Body of pancreas (tissue), 4 donors: ENCODE results near the gene AFF2. TPM values are rescaled to one million over a fixed set of nuclear protein-coding genes. Genes with fewer than 3 reads are reported as not detected.

Experiments used
- ATAC-seq: fragments of 150-250 bp; one replicate; pipeline ENCODE4 v1.9.1; 2016
- DNase-seq, 4 donors: peaks; one replicate each; pipeline ENCODE4 v3.0.0-alpha.2; 2019
- H3K27ac ChIP-seq, 4 donors: fragments of 200-600 bp; sonication (generic); 1 replicate in 3 of 4; 2 replicates in 1 of 4; pipeline versions ENCODE4 v1.5.1 to v1.6.1; 2016 to 2019; ENCODE audit warnings: mild to moderate bottlenecking in 1 of 4, mixed read lengths in 1 of 4, moderate library complexity in 1 of 4
- H3K27me3 ChIP-seq, 2 donors: fragments of 200-600 bp; sonication (generic); one replicate each; pipeline ENCODE4 v1.6.0; 2016; ENCODE audit warnings: mild to moderate bottlenecking in 1 of 2
- H3K36me3 ChIP-seq, 2 donors: fragments of 200-600 bp; sonication (generic); replicated peaks in 1 of 2; 2 replicates each; pipeline ENCODE4 v1.5.1; 2016; ENCODE audit warnings: low read depth in 2 of 2; ENCODE audit not compliant: insufficient read depth in 1 of 2
- H3K4me1 ChIP-seq: fragments of 200-600 bp; sonication (generic); one replicate; pipeline ENCODE4 v1.6.0; 2016
- H3K4me3 ChIP-seq, 2 donors: fragments of 200-600 bp; sonication (generic); 1 replicate in 1 of 2; 2 replicates in 1 of 2; pipeline ENCODE4 v1.5.1; 2016 to 2019
- H3K9me3 ChIP-seq, 3 donors: fragments of 200-600 bp; sonication (generic); 1 replicate in 2 of 3; 2 replicates in 1 of 3; pipeline ENCODE4 v1.5.1; 2016
- POLR2A ChIP-seq, 3 donors: fragments of 450-650 bp; IDR thresholded peaks; one replicate each; pipeline ENCODE4 v1.6.1; 2016; ENCODE audit warnings: antibody characterized with exemption in 3 of 3, mild to moderate bottlenecking in 2 of 3
- WGBS, 2 donors: methylation state at CpG; one replicate each; pipeline ENCODE4 v1.1.5; 2017; 5-methylcytosine and 5-hydroxymethylcytosine counted together
- intact Hi-C: fragments of 100-400 bp; cut with DNase I; formaldehyde crosslinking; loops from one replicate; pipeline ENCODE4 v1.15.1; 2023
- total RNA-seq, 2 donors: library from RNA; depleted of rRNA; stranded (reverse); fragments of >200 nt; gene quantifications; one replicate each; pipeline ENCODE4 v1.1.0, GENCODE V29; 2016
- TF ChIP-seq, protein P1 (sequence below), 7 experiments: fragments of 450-650 bp in 4 of 7; fragments of 200-600 bp in 3 of 7; sonication (generic) in 3 of 7; IDR thresholded peaks; one replicate each; pipeline ENCODE4 v1.5.1; 2016 to 2019; ENCODE audit warnings: antibody characterized with exemption in 7 of 7

The AFF2 gene
- total RNA-seq, 2 donors from 2014 or later: 0.99 to 2.1 TPM

DNA sequence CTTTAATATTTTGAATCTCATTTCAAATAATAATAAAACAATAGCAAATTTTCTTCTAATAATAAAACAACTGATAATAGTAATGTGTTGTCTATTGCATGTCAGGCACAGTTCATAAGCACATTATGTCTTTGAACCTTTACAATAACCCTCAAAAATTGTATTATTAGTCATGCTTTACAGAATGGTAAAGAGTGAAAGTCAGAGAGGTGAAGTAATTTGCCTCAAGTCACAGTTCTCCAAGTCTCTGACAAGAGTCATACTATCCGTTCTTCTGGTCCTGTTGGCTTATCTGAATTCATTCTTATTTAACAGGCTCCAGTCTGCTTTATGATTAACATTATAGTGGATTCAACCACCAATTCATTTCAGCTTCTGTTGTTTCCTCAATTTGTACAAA, 313.0 kb downstream of the AFF2 start:
- Histone ChIP-seq H3K27ac (no peak overlapping the region), H3K27me3 (no peaks in the 10 kb centered on the region), H3K9me3 (no peaks in the 10 kb centered on the region), H3K4me3 (no peak overlapping the region), H3K4me1 (no peaks in the 10 kb centered on the region), H3K36me3 (no peaks in the 10 kb centered on the region)
- intact Hi-C loops: no loop called here
- WGBS, 2 donors: 42 to 69% methylated on average over 1 of the region's 1 CpG
- ATAC-seq: no peak
- DNase-seq: no peak
- no peak for TF ChIP-seq POLR2A (IDR thresholded peaks at IDR 0.05)
- TF ChIP-seq, protein P1, sequence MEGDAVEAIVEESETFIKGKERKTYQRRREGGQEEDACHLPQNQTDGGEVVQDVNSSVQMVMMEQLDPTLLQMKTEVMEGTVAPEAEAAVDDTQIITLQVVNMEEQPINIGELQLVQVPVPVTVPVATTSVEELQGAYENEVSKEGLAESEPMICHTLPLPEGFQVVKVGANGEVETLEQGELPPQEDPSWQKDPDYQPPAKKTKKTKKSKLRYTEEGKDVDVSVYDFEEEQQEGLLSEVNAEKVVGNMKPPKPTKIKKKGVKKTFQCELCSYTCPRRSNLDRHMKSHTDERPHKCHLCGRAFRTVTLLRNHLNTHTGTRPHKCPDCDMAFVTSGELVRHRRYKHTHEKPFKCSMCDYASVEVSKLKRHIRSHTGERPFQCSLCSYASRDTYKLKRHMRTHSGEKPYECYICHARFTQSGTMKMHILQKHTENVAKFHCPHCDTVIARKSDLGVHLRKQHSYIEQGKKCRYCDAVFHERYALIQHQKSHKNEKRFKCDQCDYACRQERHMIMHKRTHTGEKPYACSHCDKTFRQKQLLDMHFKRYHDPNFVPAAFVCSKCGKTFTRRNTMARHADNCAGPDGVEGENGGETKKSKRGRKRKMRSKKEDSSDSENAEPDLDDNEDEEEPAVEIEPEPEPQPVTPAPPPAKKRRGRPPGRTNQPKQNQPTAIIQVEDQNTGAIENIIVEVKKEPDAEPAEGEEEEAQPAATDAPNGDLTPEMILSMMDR (IDR thresholded peaks at IDR 0.05): no peak

DNA sequence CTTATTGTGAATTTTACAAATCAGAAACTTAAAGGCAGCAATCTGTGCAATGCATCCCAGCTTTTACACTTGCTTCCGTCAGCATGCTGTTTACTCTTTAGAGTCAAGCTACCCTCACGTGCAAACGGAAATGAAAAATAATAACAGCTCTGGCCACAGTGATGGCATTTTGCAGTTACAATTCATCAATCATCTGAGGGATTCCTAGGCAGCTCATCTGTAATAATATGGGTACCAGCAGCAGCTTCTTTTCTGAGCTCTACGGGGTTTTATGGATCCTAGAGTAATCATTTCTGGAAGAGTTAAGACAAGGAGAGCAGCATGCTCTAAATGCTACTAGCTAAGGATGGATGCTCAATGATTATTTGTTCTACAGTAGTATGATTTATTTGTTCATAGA, 313.6 kb downstream of the AFF2 start:
- H3K4me1 ChIP-seq: no peaks in the 10 kb centered on the region
- no peak overlapping the region for H3K27ac ChIP-seq
- 55 to 58% methylated on average over 4 of the region's 4 CpGs for WGBS, 2 donors
- ATAC-seq (no peak), DNase-seq (no peak)
- H3K9me3 ChIP-seq: no peaks in the 10 kb centered on the region
- TF ChIP-seq, protein P1 (IDR thresholded peaks at IDR 0.05): no peak
- no peak for TF ChIP-seq POLR2A (IDR thresholded peaks at IDR 0.05)
- H3K27me3 ChIP-seq: no peaks in the 10 kb centered on the region
- no peak overlapping the region for H3K4me3 ChIP-seq
- intact Hi-C loops: no loop called here
- H3K36me3 ChIP-seq: no peaks in the 10 kb centered on the region

DNA sequence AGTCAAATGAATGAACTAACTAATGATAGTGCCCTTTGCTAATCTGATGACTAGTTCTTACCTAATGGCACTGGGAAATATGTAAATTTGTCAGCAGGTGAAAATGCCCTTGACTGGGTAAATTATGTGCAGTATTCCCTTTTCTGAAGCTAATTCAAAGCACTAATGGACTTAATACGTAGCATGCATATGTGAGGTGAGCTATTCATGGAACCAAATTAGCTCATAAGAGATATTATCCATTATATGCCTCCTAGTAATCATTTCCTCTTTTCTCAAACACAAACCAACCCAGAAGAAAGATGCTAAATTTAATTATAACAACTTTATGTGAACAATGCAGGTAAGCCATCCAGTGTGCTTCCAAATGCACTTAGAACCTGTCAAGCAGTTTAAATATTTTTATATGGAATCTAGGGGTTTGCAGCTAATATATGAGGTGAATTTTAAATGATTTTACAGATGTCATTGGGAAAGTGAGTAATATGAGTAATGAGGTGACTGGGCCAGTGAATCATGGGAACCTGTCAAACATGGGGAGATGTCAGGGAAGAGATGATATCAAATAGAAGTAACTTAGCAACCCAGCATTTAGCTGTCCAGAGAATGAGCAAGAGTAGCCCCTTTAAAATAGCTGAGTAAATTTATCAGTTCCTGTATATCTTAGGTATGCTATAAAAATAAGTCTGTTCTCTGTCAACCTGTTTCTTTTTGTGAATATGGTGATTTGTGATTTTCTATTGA, 315.0 kb downstream of the AFF2 start:
- 47 to 71% methylated on average over 1 of the region's 1 CpG for whole genome bisulfite sequencing, 2 donors
- no peaks in the 10 kb centered on the region for H3K27me3 ChIP-seq

DNA sequence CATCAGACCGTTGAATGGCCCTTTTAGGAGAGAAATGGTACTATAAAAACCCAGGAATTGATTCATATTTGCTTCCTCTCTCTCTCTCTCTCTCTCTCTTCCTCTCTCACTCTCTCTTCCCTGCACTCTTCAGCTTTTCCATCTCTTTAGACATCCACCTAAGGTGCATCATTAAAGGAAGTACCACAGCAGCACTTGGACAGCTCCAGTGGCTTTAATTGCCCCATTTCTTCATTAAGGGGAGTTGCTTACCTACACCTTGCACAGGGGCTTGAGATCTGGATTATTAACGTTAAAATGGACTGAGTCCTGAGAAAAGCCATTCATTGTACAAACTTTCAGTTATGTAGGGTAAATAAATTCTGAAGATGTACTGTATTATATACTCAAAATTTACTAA, 323.6 kb downstream of the AFF2 start:
- Histone ChIP-seq H3K4me3 (no peak overlapping the region), H3K27me3 (no peaks in the 10 kb centered on the region), H3K36me3 (no peaks in the 10 kb centered on the region), H3K27ac (no peak overlapping the region), H3K9me3 (no peaks in the 10 kb centered on the region), H3K4me1 (no peaks in the 10 kb centered on the region)
- TF ChIP-seq, protein P1 (IDR thresholded peaks at IDR 0.05): no peak
- no peak for TF ChIP-seq POLR2A (IDR thresholded peaks at IDR 0.05)
- ATAC-seq (no peak), DNase-seq (no peak)
- 48 to 51% methylated on average over 2 of the region's 2 CpGs for WGBS, 2 donors
- intact Hi-C loops: no loop called here

More for the DNA sequence above, 315.0 kb downstream of the AFF2 start:
- intact Hi-C loops: no loop called here
- DNase-seq: no peak
- Histone ChIP-seq H3K4me1 (no peaks in the 10 kb centered on the region), H3K4me3 (no peak overlapping the region), H3K27ac (no peak overlapping the region), H3K9me3 (no peaks in the 10 kb centered on the region), H3K36me3 (no peaks in the 10 kb centered on the region)
- ATAC-seq: no peak
- TF ChIP-seq POLR2A (IDR thresholded peaks at IDR 0.05): no peak
- TF ChIP-seq, protein P1 (IDR thresholded peaks at IDR 0.05): no peak

DNA sequence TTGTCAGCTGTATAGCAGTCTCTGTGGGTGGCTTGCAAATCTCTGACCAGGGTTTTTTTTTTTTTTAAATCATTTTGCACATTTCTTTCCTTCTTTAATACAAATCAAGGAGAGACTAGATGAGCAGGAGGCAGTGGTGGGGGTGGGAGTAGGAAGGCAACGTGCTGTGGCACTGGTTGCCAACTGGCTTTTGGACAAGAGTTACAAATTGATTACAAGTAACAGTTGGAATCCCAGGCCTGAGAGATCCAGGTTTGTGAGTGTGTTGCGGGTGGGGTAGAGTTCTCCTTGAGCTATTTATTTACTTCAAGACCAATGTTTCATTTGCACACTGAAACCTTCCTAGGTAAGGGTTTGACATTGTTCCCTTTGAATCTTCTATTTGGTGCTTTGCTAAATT, 325.3 kb downstream of the AFF2 start:
- DNase-seq (no peak), ATAC-seq (no peak)
- WGBS, 2 donors: 18 to 39% methylated on average over 2 of the region's 2 CpGs
- Histone ChIP-seq H3K9me3 (no peaks in the 10 kb centered on the region), H3K36me3 (no peaks in the 10 kb centered on the region), H3K27me3 (no peaks in the 10 kb centered on the region), H3K4me3 (no peak overlapping the region), H3K4me1 (no peaks in the 10 kb centered on the region), H3K27ac (no peak overlapping the region)
- TF ChIP-seq, protein P1 (IDR thresholded peaks at IDR 0.05): no peak
- TF ChIP-seq POLR2A (IDR thresholded peaks at IDR 0.05): no peak
- intact Hi-C loops: no loop called here
